HG02840 (cell line): ENCODE data around the gene TECPR2.

Experiments used
- ATAC-seq: cut with Tn5 transposase; IDR thresholded peaks from one replicate; pipeline ENCODE4 v1.9.1; 2021; ENCODE audit warnings: mild to moderate bottlenecking, moderate library complexity, moderate number of reproducible peaks; ENCODE audit not compliant: unreplicated experiment, low FRiP score

TECPR2 gene

DNA sequence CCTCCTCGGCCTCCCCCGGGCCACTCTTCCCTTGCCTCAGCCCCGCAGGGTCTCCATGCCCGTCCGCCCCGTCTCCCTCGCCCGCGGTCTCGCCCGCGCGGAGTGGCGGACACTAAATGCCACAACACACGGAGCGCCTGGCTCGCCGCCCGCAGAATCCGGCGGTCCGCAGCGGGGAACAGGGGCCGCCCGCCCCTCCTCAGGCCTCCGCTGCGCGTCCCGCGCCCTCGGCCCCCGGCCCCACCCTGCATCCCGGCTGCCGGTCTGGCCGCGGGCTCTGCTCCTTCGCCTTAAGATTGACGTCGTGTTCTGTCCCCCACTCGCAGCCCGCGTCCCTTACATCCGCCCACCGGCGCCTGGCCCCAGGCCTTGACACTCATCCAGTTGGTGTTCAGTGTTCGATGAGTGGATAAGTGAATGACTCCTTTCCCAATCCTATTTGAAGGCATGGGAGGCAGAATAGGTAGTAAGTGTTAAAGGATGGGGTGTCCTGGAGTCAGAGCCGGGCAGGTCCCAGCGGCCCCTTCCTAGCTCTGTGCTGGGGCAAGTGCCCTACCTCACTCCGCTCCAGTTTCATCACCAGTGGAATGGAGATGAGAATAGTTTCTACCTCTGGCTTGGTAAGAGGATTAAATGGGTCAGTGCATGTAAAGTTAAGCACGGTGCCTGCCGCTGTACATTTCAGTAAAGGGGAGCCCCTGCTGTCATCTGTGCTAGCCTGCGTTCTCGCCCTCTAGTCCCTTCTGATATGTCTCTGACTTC, 622 bp downstream of the TECPR2 start:
- ATAC-seq = peak; percentile 24

DNA sequence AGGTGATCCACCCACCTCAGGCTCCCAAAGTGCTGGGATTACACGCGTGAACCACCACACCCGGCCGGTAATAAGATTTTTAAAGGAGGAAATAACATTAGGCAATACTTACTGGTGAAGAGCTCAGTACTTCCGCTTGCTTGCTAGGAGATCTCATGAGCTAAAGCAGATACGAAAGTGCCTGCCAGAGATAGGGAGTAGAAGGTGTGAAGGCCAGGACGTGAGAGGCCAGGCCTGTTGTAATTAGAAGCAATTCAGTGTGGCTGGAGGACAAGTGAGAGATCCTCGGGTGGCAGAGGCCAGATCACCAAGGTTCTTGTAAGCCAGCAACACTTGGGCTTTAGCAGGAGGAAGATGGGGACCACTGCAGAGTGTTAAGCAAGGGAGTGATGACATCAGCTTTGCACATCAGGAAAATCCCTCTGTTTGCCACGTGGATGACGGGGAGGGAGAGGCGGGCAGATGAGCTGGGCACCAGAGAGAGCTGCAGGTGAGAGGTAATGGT, 7.6 kb downstream of the TECPR2 start:
- ATAC-seq = no peak

DNA sequence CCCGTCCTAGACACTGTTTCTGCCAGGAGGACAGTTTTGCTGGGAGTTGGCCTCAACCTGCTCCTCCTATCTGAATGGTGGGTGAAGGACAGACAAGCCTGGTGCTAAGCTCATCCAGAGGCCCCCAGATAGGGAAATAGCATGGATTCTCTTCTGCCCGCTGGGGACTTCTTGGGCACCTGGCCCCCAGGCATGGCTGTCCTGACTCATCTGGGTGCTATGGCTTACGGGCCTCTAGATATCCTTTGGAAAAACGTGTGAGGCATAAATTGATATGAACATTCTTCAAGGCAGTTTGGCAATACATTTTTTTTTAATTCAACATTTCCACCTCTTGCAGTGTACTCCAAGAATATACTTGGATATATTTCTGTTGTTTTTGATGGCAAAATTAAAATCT, 8.6 kb downstream of the TECPR2 start:
- no peak for ATAC-seq

DNA sequence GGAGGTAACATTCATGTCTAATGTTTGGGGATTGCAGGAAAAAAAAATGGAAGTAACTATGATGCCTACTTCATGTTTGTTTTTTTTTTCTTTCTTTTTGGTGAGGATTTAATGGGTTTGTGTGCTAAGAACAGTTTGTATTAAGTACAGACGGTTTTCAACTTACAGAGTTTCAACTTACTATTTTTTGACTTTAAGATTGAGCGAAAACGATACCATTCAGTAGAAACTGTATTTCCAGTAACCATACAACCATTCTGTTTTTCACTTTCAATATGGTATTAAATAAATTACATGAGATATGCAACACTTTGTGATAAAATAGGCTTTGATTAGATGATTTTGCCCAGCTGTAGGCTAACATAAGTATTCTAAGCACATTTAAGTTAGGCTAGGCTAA, 10.4 kb downstream of the TECPR2 start:
- ATAC-seq = no peak

DNA sequence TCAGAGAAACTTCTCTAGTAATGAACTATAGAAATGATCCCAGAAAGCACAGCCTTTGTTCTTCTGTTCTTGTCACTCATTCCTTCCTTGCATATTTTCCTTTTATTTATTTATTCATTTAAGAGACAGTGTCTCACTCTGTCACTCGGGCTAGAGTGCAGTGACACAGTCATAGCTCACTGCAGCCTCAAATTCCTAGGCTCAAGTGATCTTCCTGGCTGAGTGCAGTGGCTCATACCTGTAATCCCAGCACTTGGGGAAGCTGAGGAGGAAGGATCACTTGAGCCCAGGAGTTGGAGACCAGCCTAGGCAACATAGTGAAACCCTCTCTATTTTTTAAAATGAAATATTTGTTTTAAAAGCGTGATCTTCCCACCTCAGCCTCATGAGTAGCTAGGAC, 11.5 kb downstream of the TECPR2 start:
- no peak for ATAC-seq

DNA sequence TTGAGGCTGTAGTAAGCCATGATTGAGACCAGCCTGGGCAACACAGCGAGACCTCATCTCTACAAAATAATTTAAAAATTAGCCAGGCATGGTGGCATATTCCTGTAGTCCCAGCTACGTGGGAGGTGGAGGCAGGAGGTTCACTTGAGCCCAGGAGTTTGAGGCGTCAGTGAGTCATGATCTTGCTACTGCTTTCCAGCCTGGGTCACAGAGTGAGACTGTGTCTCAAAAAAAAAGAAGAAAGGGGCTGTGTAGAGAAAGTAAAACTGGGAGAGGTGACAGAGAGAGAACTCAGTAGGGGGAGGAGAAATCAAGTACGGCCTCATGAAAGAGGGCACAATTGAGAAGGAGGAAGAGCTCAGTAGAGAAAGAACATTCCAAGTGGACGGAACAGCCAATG, 12.4 kb downstream of the TECPR2 start:
- ATAC-seq = no peak

DNA sequence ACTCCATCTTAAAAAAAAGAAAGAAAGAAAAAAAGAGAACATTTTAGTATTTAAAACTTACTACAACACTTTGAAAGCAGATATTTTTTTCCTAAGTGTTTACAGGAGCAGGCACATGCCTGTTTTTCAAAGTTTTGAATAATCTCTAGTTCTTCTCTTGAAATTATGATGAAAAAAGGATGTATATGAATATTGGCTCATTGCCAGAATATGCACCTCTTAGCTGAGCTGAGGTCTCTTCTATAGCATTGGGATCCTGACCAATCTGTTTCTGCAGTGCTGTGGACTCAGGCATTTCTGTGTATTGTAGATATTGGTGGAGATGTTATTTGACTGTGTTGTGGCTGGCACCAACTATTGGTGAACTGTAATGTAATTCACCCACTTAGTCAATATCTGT, 15.0 kb downstream of the TECPR2 start:
- ATAC-seq = no peak

DNA sequence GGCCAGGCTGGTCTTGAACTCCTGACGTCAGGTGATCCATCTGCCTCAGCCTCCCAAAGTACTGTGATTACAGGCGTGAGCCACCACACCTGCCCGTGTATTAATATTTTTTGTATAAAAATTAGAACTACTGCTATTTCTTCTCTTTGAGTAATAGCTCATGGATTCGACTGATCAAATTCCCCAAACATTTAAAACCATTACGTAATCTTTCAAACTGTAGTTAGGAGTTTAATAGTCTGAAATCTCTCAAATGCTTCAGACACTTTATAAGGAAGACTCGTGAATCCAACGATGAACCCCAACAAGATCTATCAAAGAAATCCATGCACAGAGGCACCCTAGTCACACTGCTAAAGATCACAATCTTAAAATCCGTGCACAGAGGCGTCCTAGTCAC, 16.1 kb downstream of the TECPR2 start:
- no peak for ATAC-seq

DNA sequence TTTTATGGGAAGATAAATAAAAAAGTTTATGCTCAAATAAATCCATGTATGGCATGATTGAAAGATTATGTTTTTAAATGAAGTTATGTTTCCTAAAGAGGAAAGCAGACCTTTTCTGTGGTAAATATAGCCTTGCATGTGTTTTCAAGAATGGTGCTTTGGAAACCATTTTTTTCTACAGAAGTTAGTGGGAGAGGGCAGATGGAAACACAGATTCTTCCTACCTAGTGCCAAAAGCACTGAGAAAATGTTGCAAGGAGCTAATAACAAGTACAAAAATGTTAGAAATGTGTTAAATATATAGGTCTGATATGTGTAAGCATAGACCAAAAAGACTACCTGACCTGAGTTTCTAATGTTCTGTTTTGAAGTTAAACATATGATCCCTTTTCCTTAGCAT, 24.3 kb downstream of the TECPR2 start:
- ATAC-seq = no peak

DNA sequence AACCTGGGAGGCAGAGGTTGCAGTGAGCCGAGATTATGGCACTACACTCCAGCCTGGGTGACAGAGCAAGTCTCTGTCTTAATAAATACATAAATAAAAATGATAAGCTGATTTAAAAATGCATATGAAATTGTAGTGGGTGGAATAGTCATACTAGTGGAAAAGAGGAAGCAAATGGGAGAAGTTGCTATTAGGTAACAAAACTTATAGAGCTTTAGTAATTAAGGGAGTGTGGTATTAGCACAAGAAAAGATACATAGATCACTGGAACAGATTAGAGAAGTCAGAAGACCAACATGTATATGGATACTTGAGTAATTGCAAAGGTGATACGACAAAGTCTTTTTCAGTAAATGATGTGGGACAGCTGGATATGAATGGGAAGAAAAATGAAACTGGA, 26.5 kb downstream of the TECPR2 start:
- no peak for ATAC-seq

DNA sequence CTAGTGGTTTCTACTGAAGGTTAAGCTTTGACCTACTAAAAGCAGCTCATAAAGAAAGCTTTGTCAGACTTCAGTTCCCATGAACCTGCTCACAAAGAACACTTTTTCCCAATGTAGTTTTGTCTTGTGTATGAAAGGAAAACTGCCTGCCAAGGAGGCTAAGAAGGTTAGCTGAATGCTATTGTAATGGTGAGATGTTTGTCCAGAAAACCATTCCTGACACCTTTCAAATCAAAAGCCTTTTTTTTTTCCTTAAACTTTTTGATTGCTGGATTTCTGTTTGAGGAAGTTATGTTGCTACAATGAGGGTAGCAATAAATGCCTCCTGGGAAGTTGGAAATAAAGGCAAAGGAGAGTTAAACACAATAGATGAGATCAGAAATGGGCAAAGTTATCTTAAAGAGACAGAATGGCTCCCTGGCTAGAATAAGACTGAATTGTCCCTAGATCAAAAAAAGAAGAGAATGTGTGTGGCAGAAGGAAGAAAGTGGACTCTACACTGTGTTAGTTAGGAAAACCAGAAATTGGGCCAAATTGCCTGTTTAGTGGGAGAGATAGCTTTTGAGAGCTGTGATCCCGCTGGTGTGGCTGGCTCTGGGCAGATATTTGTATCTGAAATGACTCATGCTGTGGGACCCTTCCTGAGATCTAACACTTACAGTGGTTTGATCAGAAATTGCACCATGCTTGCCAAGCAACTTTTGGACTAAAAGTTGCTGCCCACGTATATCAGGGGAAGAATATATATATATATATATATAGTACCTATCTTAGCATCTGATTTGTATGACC, 27.5 kb downstream of the TECPR2 start:
- no peak for ATAC-seq

DNA sequence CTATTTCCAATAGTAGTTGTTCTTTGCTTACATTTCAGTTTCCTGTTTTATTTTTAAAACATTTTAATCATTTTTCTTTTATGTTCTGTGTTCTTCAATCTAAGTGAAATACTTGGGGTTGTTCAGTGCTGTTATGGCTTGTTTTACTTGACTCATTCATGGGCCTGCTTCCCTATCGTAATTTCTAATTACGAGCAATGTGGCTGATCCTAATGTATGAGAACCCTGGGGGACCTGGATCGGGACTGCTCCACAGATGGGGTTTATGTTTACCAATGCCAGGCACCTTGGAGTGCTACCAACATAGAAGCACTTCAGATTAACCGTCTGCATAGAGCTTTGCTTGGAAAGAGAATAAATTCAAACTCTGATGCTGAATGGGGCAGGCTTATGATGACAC, 29.8 kb downstream of the TECPR2 start:
- ATAC-seq = no peak

DNA sequence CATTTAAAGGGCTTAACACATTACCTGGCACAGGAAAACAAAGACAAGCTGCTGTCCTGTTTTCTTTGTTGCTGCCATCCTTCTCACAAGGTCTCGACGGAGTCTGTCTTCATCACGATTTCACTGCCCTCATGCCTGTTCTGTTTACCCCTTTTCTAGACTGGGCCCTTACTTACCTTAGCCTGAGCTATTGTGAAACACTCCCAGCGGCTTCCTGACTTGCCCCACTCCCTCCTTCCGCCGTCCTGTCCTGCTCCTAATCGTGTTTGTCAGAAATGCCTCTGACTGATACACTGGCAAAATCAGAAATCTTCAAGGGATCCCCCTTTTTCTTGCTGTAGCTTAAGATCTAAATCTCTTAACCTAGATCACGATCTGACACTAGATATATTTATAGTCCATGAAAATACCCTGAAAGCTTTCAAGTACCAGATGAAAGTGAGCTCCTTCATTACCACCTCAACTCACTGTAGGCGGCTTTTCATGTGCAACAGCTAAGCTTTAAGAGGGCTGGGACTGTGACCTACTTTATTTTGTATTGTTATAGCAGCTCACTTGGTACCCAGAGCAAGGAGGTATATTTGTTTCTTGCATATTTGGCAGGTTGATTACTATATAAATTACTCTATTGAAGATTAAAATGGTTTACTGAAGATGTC, 32.1 kb downstream of the TECPR2 start:
- no peak for ATAC-seq

DNA sequence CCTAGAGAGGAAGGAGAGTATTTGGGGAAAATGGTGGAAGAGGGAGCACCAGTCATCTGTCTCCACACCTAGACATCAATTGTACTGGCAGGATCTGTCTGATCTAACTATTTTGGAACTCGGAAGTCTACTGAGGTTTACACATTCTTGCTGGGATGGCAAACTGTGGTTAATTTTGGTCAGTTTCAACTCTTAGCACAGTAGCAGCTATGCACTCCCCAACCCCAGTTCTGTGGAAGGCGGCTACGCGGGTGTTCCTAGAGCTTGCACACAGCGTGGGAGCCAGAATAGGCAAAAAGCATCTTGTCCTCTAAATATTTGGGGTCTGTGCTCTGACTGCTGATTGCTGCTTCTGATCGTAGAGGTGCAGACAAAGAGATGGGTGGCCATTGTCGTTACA, 33.8 kb downstream of the TECPR2 start:
- no peak for ATAC-seq

DNA sequence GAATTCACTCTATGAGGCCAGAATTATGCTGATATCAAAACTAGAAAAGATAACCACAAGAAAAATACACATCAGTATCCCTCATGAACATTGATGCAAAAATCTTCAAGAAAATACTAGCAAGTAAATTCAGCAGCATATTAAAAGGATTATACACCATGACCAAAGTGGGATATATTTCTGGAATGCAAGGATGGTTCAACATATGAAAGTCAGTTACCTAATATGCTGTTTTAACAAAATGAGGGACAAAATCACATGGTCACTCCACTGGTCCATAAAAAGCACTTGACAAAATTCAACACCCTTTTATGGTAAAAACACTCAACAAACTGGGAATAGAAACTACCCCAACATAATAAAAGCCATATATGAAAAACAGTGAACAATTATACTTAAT, 40.3 kb downstream of the TECPR2 start:
- no peak for ATAC-seq

DNA sequence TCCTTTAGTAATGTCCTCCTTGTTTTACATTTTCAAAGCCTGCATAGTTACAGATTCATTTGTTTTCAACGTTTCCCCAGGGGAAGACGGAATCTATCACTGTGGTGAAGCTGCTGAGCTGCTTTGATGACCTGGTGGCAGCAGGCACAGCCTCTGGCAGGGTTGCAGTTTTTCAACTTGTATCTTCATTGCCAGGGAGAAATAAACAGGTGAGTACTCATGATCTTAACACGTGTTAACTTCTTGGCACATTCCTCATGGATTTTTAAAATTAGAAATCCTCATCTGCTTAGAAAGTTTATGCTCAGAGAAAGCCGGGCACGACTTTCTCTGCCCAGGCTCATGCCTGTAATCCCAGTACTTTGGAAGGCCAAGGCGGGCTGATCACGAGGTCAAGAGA, 44.5 kb downstream of the TECPR2 start:
- ATAC-seq = no peak

DNA sequence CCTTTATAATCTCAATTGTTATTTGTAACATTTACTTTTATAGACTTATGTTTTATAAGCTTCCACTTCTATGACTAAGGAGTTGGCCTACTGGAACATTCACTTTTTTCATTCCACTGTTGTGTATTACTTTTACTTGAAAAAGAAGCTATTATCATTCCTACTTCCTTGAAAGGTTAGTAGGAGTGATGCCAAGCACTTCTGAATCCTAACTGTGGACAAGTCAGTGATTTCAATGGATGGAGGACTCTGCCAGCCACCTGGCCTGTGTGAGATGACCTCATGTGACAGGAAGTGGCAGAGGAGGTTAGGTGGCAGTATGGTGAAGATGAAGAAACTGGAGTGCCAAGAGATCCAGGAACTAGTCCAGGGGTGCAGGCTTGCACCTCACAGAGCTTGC, 46.0 kb downstream of the TECPR2 start:
- ATAC-seq = no peak

DNA sequence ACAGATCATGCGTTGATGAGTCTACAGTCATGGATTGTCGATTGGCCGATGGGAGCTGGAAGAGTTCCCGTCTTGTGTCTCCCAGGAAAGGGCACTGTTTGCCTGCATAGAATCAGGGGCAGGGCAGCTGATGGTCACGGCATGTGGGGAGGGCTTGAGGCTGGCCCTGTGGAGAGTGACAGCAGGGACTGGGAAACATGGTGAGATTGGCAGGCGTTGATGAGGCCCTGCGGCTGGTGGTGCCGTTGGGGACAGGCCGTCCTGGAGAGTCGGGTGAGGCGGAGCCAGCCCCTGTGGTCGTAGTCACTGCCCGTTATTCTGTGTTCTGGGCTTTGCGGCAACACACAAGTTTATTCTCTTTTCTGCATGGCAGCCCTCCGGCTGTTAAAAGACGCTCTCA, 52.9 kb downstream of the TECPR2 start:
- no peak for ATAC-seq

DNA sequence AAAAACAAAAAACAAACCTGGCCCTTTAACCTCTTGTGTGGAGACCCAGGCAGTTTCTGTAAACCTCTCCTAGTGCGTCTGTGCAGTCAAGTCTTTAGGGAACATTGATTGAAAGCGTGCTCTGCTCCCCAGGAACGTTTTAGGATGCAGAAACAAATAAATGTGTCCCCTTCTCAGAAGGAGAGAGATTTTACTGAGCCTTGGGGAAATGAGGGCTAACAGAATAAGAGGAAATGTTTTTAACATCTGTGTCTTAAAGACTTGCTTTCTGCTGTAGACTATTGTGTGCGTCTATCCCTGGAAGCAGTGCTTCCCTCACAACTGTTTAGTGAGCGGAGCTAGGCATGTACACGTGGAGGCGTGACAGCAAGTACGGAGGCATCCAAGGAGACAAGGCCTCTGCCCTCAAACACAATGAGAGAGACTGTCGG, 54.3 kb downstream of the TECPR2 start:
- no peak for ATAC-seq

DNA sequence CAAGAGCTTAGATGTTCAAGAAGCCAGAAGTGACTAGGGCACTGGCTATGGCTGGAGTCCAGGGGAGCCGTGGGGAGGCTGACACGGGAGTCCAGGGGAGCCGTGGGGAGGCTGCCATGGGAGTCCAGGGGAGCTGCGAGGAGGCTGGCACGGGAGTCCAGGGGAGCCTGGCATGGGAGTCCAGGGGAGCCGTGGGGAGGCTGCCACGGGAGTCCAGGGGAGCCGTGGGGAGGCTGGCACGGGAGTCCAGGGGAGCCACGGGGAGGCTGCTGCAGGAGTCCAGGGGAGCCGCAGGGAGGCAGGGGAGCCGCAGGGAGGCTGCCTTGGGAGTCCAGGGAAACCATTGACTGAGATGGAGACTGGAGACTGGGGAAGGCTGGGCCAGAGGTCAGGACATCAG, 54.9 kb downstream of the TECPR2 start:
- no peak for ATAC-seq

DNA sequence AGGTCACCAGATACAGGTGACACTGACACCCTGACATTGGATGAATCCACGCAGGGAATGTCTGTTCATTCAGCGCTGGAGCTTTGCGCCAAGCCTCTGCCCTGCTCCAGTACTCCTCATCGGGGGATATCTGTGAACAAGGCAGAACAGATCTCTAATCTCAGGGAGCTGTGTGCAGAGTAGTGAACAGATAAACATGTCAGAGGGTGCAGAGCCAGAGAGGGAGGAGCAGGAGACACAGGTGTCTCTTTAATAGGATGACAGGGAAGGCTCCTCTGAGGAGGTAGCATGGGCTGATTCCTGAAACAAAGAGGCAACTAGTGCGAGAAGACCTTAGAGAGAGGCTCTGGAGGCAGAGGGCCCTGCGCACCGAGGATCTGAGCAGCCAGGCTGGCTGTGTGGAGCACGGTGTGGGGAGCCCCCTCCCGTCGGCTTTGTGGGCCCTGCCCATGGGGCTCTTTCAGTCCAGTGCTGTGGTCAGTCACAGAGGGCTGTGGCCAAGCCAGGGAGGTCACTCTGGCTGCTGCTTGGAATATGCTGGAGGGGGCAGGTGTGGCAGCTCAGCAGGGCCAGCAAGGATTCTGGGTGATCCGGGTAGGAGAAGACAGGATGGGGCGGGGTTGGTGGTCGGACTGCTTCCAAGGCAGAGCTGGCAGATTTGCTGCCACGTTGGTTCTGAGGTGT, 55.6 kb downstream of the TECPR2 start:
- ATAC-seq = no peak
